Effector memory CD8-positive, alpha-beta T cell (primary cell): ENCODE results near the gene KIFC3.
"Not testable (repeated sequence)": the region's sequence is repeated elsewhere in the genome, so short reads cannot be mapped to it uniquely, and the experiment has no call there.

Experiments
- ATAC-seq: fragments of 150-1000 bp; cut with Tn5 transposase; replicated peaks from 2 replicates; pipeline ENCODE4 v1.10.0; 2021; ENCODE audit warnings: mild to moderate bottlenecking, moderate library complexity
- DNase-seq, 3 experiments: peaks; one replicate each; pipeline ENCODE4 v3.0.0; 2021
- H3K27ac Mint-ChIP-seq, 2 donors: one replicate each; pipeline ENCODE4 v1.8.0; 2022; ENCODE audit warnings: mild to moderate bottlenecking in 2 of 2, mixed read lengths in 2 of 2, moderate library complexity in 2 of 2
- H3K27me3 Mint-ChIP-seq, 2 donors: one replicate each; pipeline ENCODE4 v1.8.0; 2022; ENCODE audit warnings: mixed read lengths in 2 of 2
- H3K36me3 Mint-ChIP-seq: one replicate; pipeline ENCODE4 v1.8.0; 2022; ENCODE audit warnings: mild to moderate bottlenecking, moderate library complexity, mixed read lengths; ENCODE audit not compliant: insufficient read depth
- H3K4me1 Mint-ChIP-seq, 2 donors: one replicate each; pipeline ENCODE4 v1.8.0; 2022; ENCODE audit warnings: low read depth in 2 of 2, mixed read lengths in 2 of 2
- H3K4me3 Mint-ChIP-seq, 2 donors: one replicate each; pipeline ENCODE4 v1.8.0; 2022; ENCODE audit warnings: mild to moderate bottlenecking in 2 of 2, mixed read lengths in 2 of 2, moderate library complexity in 2 of 2
- H3K9me3 Mint-ChIP-seq, 2 donors: one replicate each; pipeline ENCODE4 v1.8.0; 2022; ENCODE audit warnings: mixed read lengths in 2 of 2

The KIFC3 gene

GRCh38 chr16:57730771-57731730 lies 71.2 kb downstream of the KIFC3 start:
- DNase-seq (no peak), ATAC-seq (no peak)
- H3K36me3 Mint-ChIP-seq, result peaks cover 17% of the 10 kb centered on the region
- H3K4me1 Mint-ChIP-seq, result peaks cover 13% of the 10 kb centered on the region in 2 donors
- H3K9me3 Mint-ChIP-seq, result peaks cover 0 to 1% of the 10 kb centered on the region in 2 donors
- H3K27ac Mint-ChIP-seq, result peak overlapping the region in 1 of 2 donors; percentile 3
- H3K27me3 Mint-ChIP-seq, result no peaks in the 10 kb centered on the region
- H3K4me3 Mint-ChIP-seq, result no peak overlapping the region

- not testable (repeated sequence) for H3K9me3 Mint-ChIP-seq, DNase-seq, ATAC-seq, H3K4me3 Mint-ChIP-seq, H3K27ac Mint-ChIP-seq, H3K4me1 Mint-ChIP-seq, H3K36me3 Mint-ChIP-seq, H3K27me3 Mint-ChIP-seq
Observed at GRCh38 chr16:57729852-57730251, 72.4 kb downstream of the KIFC3 start.

DNA sequence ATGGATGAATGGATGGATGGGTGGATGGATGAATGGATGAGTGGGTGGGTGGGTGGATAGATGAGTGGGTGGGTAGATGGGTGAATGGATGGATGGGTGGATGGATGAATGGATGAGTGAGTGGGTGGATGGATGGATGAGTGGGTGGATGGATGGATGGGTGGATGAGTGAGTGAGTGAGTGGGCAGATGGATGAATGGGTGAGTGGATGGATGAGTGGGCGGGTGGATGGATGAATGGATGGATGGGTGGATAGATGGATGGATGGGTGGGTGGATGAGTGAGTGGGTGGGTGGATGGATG lies 73.2 kb downstream of the KIFC3 start:
- ATAC-seq, result no peak
- Mint-ChIP-seq H3K27me3 (no peaks in the 10 kb centered on the region), H3K4me1 (peaks cover 4 to 6% of the 10 kb centered on the region in 2 donors), H3K9me3 (peaks cover 0 to 1% of the 10 kb centered on the region in 2 donors), H3K36me3 (peaks cover under 1% of the 10 kb centered on the region), H3K27ac (no peak overlapping the region), H3K4me3 (no peak overlapping the region)
- no peak for DNase-seq

GRCh38 chr16:57728336-57729181 lies 73.7 kb downstream of the KIFC3 start:
- H3K27me3 Mint-ChIP-seq, result no peaks in the 10 kb centered on the region
- no peak overlapping the region for H3K4me3 Mint-ChIP-seq
- H3K4me1 Mint-ChIP-seq, result peaks cover 4 to 6% of the 10 kb centered on the region in 2 donors
- peaks cover 0 to 1% of the 10 kb centered on the region in 2 donors for H3K9me3 Mint-ChIP-seq
- DNase-seq, result no peak
- H3K36me3 Mint-ChIP-seq, result no peaks in the 10 kb centered on the region
- ATAC-seq, result no peak
- H3K27ac Mint-ChIP-seq, result no peak overlapping the region

GRCh38 chr16:57727610-57728009 lies 74.7 kb downstream of the KIFC3 start:
- Mint-ChIP-seq H3K27ac (no peak overlapping the region), H3K9me3 (peaks cover 0 to 1% of the 10 kb centered on the region in 2 donors), H3K4me3 (no peak overlapping the region), H3K4me1 (peaks cover 0 to 1% of the 10 kb centered on the region in 2 donors), H3K27me3 (no peaks in the 10 kb centered on the region), H3K36me3 (no peaks in the 10 kb centered on the region)
- no peak for ATAC-seq
- DNase-seq, result no peak

DNA sequence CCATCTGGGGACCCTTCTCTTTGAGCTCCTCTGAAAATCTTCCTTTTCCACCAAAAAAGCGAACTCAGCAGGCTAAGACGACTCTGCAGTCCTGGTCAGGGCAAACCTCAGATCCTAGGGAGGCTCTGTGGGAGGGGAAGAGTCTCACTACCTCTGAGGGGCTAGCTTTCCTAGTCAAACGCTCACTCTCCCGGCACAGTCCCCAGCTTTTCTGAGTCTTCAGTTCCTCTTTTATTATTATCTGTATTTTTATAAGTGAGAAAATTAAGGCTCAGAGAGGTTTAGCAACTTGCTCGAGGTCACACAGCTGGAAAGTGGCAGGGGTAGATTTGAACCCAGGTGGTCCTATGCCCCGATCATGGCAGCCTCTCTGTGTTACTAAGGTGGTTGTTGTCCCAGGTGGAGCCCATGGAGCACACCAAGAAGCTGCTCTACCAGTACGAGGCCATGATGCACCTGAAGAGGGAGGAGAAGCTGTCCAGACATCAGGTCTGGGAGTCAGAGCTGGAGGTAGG lies 75.8 kb downstream of the KIFC3 start:
- Mint-ChIP-seq H3K27ac (no peak overlapping the region), H3K4me1 (peaks cover 0 to 1% of the 10 kb centered on the region in 2 donors), H3K9me3 (peaks cover 0 to 1% of the 10 kb centered on the region in 2 donors), H3K36me3 (no peaks in the 10 kb centered on the region), H3K4me3 (no peak overlapping the region), H3K27me3 (no peaks in the 10 kb centered on the region)
- no peak for DNase-seq
- no peak for ATAC-seq

DNA sequence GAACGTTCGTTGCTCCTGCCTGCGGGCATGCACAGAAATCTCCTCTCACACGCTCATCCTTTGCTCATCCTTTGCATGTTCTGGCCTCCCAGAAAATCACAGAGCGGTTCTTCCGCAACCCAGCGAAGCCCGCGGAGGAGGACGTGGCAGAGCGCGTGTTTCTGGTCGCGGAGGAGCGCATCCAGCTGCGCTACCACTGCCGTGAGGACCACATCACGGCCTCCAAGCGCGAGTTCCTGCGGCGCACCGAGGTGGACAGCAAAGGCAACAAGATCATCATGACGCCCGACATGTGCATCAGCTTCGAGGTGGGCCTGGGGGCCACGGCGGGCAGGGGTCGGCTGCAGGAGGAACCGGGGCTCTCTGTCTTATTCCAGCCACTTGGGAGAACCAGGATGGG lies 76.3 kb downstream of the KIFC3 start:
- no peaks in the 10 kb centered on the region for H3K27me3 Mint-ChIP-seq
- ATAC-seq (no peak), DNase-seq (no peak)
- no peak overlapping the region for H3K4me3 Mint-ChIP-seq
- H3K9me3 Mint-ChIP-seq, result peaks cover 0 to 1% of the 10 kb centered on the region in 2 donors
- H3K27ac Mint-ChIP-seq, result no peak overlapping the region
- H3K4me1 Mint-ChIP-seq, result peaks cover 0 to 1% of the 10 kb centered on the region in 2 donors
- no peaks in the 10 kb centered on the region for H3K36me3 Mint-ChIP-seq

- no peaks in the 10 kb centered on the region for H3K36me3 Mint-ChIP-seq
- ATAC-seq (no peak), DNase-seq (no peak)
- H3K4me1 Mint-ChIP-seq, result peaks cover 0 to 1% of the 10 kb centered on the region in 2 donors
- H3K9me3 Mint-ChIP-seq, result peaks cover 0 to 1% of the 10 kb centered on the region in 2 donors
- no peak overlapping the region for H3K27ac Mint-ChIP-seq
- no peak overlapping the region for H3K4me3 Mint-ChIP-seq
- no peaks in the 10 kb centered on the region for H3K27me3 Mint-ChIP-seq
Observed at GRCh38 chr16:57725554-57725953, 76.7 kb downstream of the KIFC3 start.

GRCh38 chr16:57725151-57725550 lies 77.1 kb downstream of the KIFC3 start:
- no peaks in the 10 kb centered on the region for H3K27me3 Mint-ChIP-seq
- H3K27ac Mint-ChIP-seq, result no peak overlapping the region
- H3K36me3 Mint-ChIP-seq, result no peaks in the 10 kb centered on the region
- H3K4me3 Mint-ChIP-seq, result no peak overlapping the region
- ATAC-seq, result no peak
- peaks cover 0 to 1% of the 10 kb centered on the region in 2 donors for H3K9me3 Mint-ChIP-seq
- H3K4me1 Mint-ChIP-seq, result peaks cover 3% of the 10 kb centered on the region in 2 donors
- no peak for DNase-seq

DNA sequence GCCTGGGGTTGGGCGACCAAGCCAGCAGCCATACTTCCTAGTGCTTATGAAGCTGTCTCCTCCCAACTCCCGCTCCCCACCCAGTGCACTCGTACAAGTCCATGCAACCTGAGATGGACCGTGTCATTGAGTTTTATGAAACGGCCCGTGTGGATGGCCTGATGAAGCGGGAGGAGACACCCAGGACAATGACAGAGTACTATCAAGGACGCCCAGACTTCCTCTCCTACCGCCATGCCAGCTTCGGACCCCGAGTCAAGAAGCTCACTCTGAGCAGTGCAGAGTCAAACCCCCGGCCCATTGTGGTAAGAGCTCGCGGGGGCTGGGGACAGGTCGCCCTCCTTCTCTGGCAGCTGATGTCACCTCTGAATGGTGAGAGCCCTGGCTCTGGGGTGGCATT lies 77.8 kb downstream of the KIFC3 start:
- Mint-ChIP-seq H3K27me3 (no peaks in the 10 kb centered on the region), H3K4me3 (no peak overlapping the region), H3K9me3 (no peaks in the 10 kb centered on the region), H3K27ac (no peak overlapping the region), H3K4me1 (peaks cover 3% of the 10 kb centered on the region in 2 donors), H3K36me3 (no peaks in the 10 kb centered on the region)
- no peak for ATAC-seq
- DNase-seq, result no peak

- Mint-ChIP-seq H3K4me3 (no peak overlapping the region), H3K4me1 (peaks cover 3% of the 10 kb centered on the region in 2 donors), H3K27me3 (no peaks in the 10 kb centered on the region), H3K27ac (peak overlapping the region in 1 of 2 donors; percentile 12), H3K9me3 (no peaks in the 10 kb centered on the region), H3K36me3 (no peaks in the 10 kb centered on the region)
- DNase-seq (no peak), ATAC-seq (no peak)
Observed at GRCh38 chr16:57723170-57723569, 79.1 kb downstream of the KIFC3 start.

DNA sequence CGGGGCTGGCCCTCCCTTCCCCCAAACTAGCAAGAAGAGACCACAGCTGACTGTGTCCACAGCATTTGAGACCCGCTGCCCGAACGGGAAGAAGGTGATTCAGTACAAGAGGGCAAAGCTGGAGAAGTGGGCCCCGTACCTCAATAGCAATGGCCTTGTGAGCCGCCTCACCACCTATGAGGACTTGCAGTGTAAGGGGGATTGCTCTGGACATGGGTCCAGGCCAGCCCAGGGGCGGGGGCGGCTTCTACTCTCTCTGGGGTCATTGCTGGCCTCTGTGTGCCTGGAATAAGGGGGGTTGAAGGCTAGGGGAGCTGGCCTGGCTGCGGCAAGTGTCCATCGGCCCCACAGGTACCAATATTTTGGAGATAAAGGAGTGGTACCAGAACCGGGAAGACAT lies 79.6 kb downstream of the KIFC3 start:
- Mint-ChIP-seq H3K4me1 (peaks cover 3% of the 10 kb centered on the region in 2 donors), H3K27ac (peak overlapping the region in 1 of 2 donors; percentile 12), H3K36me3 (no peaks in the 10 kb centered on the region), H3K9me3 (no peaks in the 10 kb centered on the region), H3K27me3 (no peaks in the 10 kb centered on the region), H3K4me3 (no peak overlapping the region)
- no peak for DNase-seq
- ATAC-seq, result no peak

DNA sequence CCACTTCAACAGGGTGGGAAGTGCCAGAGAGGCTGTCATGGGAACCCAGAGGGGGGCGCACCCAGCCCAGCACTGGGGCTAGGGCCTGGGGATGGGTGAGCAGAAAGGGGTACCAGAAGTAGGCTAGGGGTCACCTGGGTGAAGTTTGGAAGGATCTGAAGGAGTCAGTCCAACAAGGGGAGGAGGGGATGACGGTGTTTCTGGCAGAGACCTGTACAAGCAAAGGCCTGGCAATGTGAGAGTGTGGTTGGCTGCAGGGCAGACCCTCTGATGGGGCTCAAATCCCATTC lies 80.1 kb downstream of the KIFC3 start:
- peaks cover 3% of the 10 kb centered on the region in 2 donors for H3K4me1 Mint-ChIP-seq
- ATAC-seq, result no peak
- H3K27me3 Mint-ChIP-seq, result no peaks in the 10 kb centered on the region
- no peak for DNase-seq
- no peaks in the 10 kb centered on the region for H3K36me3 Mint-ChIP-seq
- H3K27ac Mint-ChIP-seq, result no peak overlapping the region
- H3K9me3 Mint-ChIP-seq, result no peaks in the 10 kb centered on the region
- no peak overlapping the region for H3K4me3 Mint-ChIP-seq
